ENCODE data around the gene RNF11. TPM values are rescaled to one million over a fixed set of nuclear protein-coding genes. Genes with fewer than 3 reads are reported as not detected.

The RNF11 gene
- polyA plus RNA-seq, 1 donor from 2014 or later: 210 TPM

- Histone ChIP-seq H3K27ac (ENCODE audit: low read length) (no peak overlapping the region), H3K79me2 (replicated peaks; ENCODE audit: insufficient read depth, low read length) (no peaks in the 10 kb centered on the region), H4K20me1 (ENCODE audit: insufficient read depth) (no peaks in the 10 kb centered on the region), H3K9ac (ENCODE audit: low read length) (no peak overlapping the region), H3F3A (ENCODE audit: insufficient read depth, low read length, poor library complexity, severe bottlenecking) (no peaks in the 10 kb centered on the region), H3K9me2 (ENCODE audit: insufficient read depth, low read length) (no peaks in the 10 kb centered on the region), H2AFZ (ENCODE audit: low read depth, low read length) (no peak overlapping the region), H3K9me3 (ENCODE audit: low read length) (no peaks in the 10 kb centered on the region), H3K36me3 (ENCODE audit: insufficient read depth, low read length) (no peaks in the 10 kb centered on the region), H3K27me3 (ENCODE audit: insufficient read depth, low read depth, low read length) (no peaks in the 10 kb centered on the region), H3K4me2 (ENCODE audit: low read length) (no peak overlapping the region), H3K4me3 (ENCODE audit: low read length) (no peak overlapping the region)
- TF ChIP-seq EZH2 (IDR thresholded peaks at IDR 0.05; ENCODE audit: borderline replicate concordance, insufficient read depth, low read length, poor library complexity, severe bottlenecking) (no peak), RAD21 (conservative IDR thresholded peaks at IDR 0.05) (no peak), MXI1 (conservative IDR thresholded peaks at IDR 0.05; ENCODE audit: poor library complexity, severe bottlenecking) (no peak), TAF1 (IDR thresholded peaks at IDR 0.05; ENCODE audit: low read depth) (no peak), SMC3 (conservative IDR thresholded peaks at IDR 0.05; ENCODE audit: poor library complexity) (no peak), REST (IDR thresholded peaks at IDR 0.05; ENCODE audit: borderline replicate concordance) (no peak), POLR2AphosphoS5 (IDR thresholded peaks at IDR 0.05) (no peak), EP300 (conservative IDR thresholded peaks at IDR 0.05; ENCODE audit: poor library complexity, severe bottlenecking) (no peak), CTCF (IDR thresholded peaks at IDR 0.05; ENCODE audit: poor library complexity, severe bottlenecking) (no peak)
These were observed 75.0 kb downstream of the RNF11 start for GRCh38 chr1:51310871-51311613.

- Histone ChIP-seq H3K9me3 (ENCODE audit: low read length) (no peaks in the 10 kb centered on the region), H2AFZ (ENCODE audit: low read depth, low read length) (no peak overlapping the region), H3K36me3 (ENCODE audit: insufficient read depth, low read length) (no peaks in the 10 kb centered on the region), H3K4me3 (ENCODE audit: low read length) (no peak overlapping the region), H4K20me1 (ENCODE audit: insufficient read depth) (no peaks in the 10 kb centered on the region), H3K79me2 (replicated peaks; ENCODE audit: insufficient read depth, low read length) (no peaks in the 10 kb centered on the region), H3K9ac (ENCODE audit: low read length) (no peak overlapping the region), H3K9me2 (ENCODE audit: insufficient read depth, low read length) (no peaks in the 10 kb centered on the region), H3K27ac (ENCODE audit: low read length) (no peak overlapping the region), H3F3A (ENCODE audit: insufficient read depth, low read length, poor library complexity, severe bottlenecking) (no peaks in the 10 kb centered on the region), H3K27me3 (ENCODE audit: insufficient read depth, low read depth, low read length) (no peaks in the 10 kb centered on the region), H3K4me2 (ENCODE audit: low read length) (no peak overlapping the region)
- TF ChIP-seq CTCF (IDR thresholded peaks at IDR 0.05; ENCODE audit: poor library complexity, severe bottlenecking) (no peak), POLR2AphosphoS5 (IDR thresholded peaks at IDR 0.05) (no peak), EP300 (conservative IDR thresholded peaks at IDR 0.05; ENCODE audit: poor library complexity, severe bottlenecking) (no peak), RAD21 (conservative IDR thresholded peaks at IDR 0.05) (no peak), MXI1 (conservative IDR thresholded peaks at IDR 0.05; ENCODE audit: poor library complexity, severe bottlenecking) (no peak), TAF1 (IDR thresholded peaks at IDR 0.05; ENCODE audit: low read depth) (no peak), EZH2 (IDR thresholded peaks at IDR 0.05; ENCODE audit: borderline replicate concordance, insufficient read depth, low read length, poor library complexity, severe bottlenecking) (no peak), REST (IDR thresholded peaks at IDR 0.05; ENCODE audit: borderline replicate concordance) (no peak), SMC3 (conservative IDR thresholded peaks at IDR 0.05; ENCODE audit: poor library complexity) (no peak)
These were observed 75.8 kb downstream of the RNF11 start for GRCh38 chr1:51311826-51312225.
